Measurements from ENCODE around the gene DUOX1.
"Not testable (repeated sequence)": the region's sequence is repeated elsewhere in the genome, so short reads cannot be mapped to it uniquely, and the experiment has no call there.

DUOX1 gene

GRCh38 chr15:45121706-45122417 lies 7.9 kb upstream of the DUOX1 start:
- no peak for DNase-seq

GRCh38 chr15:45122719-45123118 lies 7.1 kb upstream of the DUOX1 start:
- no peak for DNase-seq

- DNase-seq = no peak
Measured at GRCh38 chr15:45123397-45123796, 6.4 kb upstream of the DUOX1 start.

GRCh38 chr15:45126535-45127158 lies 3.1 kb upstream of the DUOX1 start:
- DNase-seq = peak in 1 of 2 experiments; percentile 34

- no peak for DNase-seq
Measured at GRCh38 chr15:45128971-45129639, 689 bp upstream of the DUOX1 start.

GRCh38 chr15:45130291-45131000 lies 652 bp downstream of the DUOX1 start:
- no peak for DNase-seq

GRCh38 chr15:45131510-45131909 lies 1.7 kb downstream of the DUOX1 start:
- no peak for DNase-seq

GRCh38 chr15:45132844-45133560 lies 3.2 kb downstream of the DUOX1 start:
- DNase-seq = no peak

GRCh38 chr15:45133561-45133920 lies 3.7 kb downstream of the DUOX1 start:
- DNase-seq = no peak

GRCh38 chr15:45134046-45134445 lies 4.3 kb downstream of the DUOX1 start:
- DNase-seq = no peak

GRCh38 chr15:45134682-45135604 lies 5.1 kb downstream of the DUOX1 start:
- no peak for DNase-seq

- DNase-seq = not testable (repeated sequence)
Measured at GRCh38 chr15:45135705-45136377, 6.0 kb downstream of the DUOX1 start.

- no peak for DNase-seq
Measured at GRCh38 chr15:45136378-45136764, 6.6 kb downstream of the DUOX1 start.

GRCh38 chr15:45137703-45138102 lies 7.9 kb downstream of the DUOX1 start:
- no peak for DNase-seq

GRCh38 chr15:45138814-45139765 lies 9.3 kb downstream of the DUOX1 start:
- DNase-seq = no peak

- no peak for DNase-seq
Measured at GRCh38 chr15:45139770-45140169, 10.0 kb downstream of the DUOX1 start.

- DNase-seq = no peak
Measured at GRCh38 chr15:45140557-45141250, 10.9 kb downstream of the DUOX1 start.

- DNase-seq = no peak
Measured at GRCh38 chr15:45141386-45141785, 11.6 kb downstream of the DUOX1 start.

- no peak for DNase-seq
Measured at GRCh38 chr15:45143056-45143455, 13.3 kb downstream of the DUOX1 start.
